ENCODE data around the gene MMP17.

Gene MMP17

GRCh38 chr12:131824450-131824849, 3.7 kb upstream of the MMP17 start:
- H3K4me3 ChIP-seq (replicated peaks; ENCODE audit: low read depth, low read length) = no peak overlapping the region
- no peak for DNase-seq (ENCODE audit: low read depth)
- TF ChIP-seq CTCF (IDR thresholded peaks at IDR 0.05; ENCODE audit: low read length, missing control alignments) = no peak

GRCh38 chr12:131825146-131825892, 2.9 kb upstream of the MMP17 start:
- H3K4me3 ChIP-seq (replicated peaks; ENCODE audit: low read depth, low read length) = no peak overlapping the region
- peak; percentile 33 for DNase-seq (ENCODE audit: low read depth)
- no peak for TF ChIP-seq CTCF (IDR thresholded peaks at IDR 0.05; ENCODE audit: low read length, missing control alignments)

- H3K4me3 ChIP-seq (replicated peaks; ENCODE audit: low read depth, low read length) = no peak overlapping the region
- no peak for DNase-seq (ENCODE audit: low read depth)
Measured at GRCh38 chr12:131826097-131826928, 1.9 kb upstream of the MMP17 start.

GRCh38 chr12:131828671-131829355, 620 bp downstream of the MMP17 start:
- no peak for TF ChIP-seq CTCF (IDR thresholded peaks at IDR 0.05; ENCODE audit: low read length, missing control alignments)
- H3K4me3 ChIP-seq (replicated peaks; ENCODE audit: low read depth, low read length) = peak overlapping the region; percentile 62
- no peak for DNase-seq (ENCODE audit: low read depth)

More at GRCh38 chr12:131826097-131826928, 1.9 kb upstream of the MMP17 start:
- no peak for TF ChIP-seq CTCF (IDR thresholded peaks at IDR 0.05; ENCODE audit: low read length, missing control alignments)

- peak overlapping the region; percentile 62 for H3K4me3 ChIP-seq (replicated peaks; ENCODE audit: low read depth, low read length)
Measured at GRCh38 chr12:131829356-131829747, 1.2 kb downstream of the MMP17 start.

More at GRCh38 chr12:131829356-131829747, 1.2 kb downstream of the MMP17 start:
- TF ChIP-seq CTCF (IDR thresholded peaks at IDR 0.05; ENCODE audit: low read length, missing control alignments) = no peak
- no peak for DNase-seq (ENCODE audit: low read depth)

Data from fibroblast of pulmonary artery (primary cell).